HEK293 (cell line): Measurements from ENCODE around the gene VHLL.

Experiments
- GLI4 ChIP-seq: fragments of 450-650 bp; formaldehyde crosslinking; IDR thresholded peaks from 2 replicates; pipeline ENCODE4 v1.5.1; 2016; ENCODE audit warnings: missing biosample characterization, missing genetic modification characterization
- GLIS1 ChIP-seq: fragments of 450-650 bp; formaldehyde crosslinking; IDR thresholded peaks from 2 replicates; pipeline ENCODE4 v1.5.1; 2016; ENCODE audit warnings: missing biosample characterization, missing genetic modification characterization
- HOXA7 ChIP-seq: sonication (generic); formaldehyde crosslinking; IDR thresholded peaks from 2 replicates; pipeline ENCODE4 v1.8.1; 2022; ENCODE audit warnings: missing genetic modification reagents, borderline replicate concordance
- KLF1 ChIP-seq: fragments of 450-650 bp; formaldehyde crosslinking; IDR thresholded peaks from 2 replicates; pipeline ENCODE4 v1.5.1; 2016; ENCODE audit warnings: missing biosample characterization, missing genetic modification characterization
- KLF16 ChIP-seq: fragments of 450-650 bp; formaldehyde crosslinking; IDR thresholded peaks from 2 replicates; pipeline ENCODE4 v1.5.1; 2017; ENCODE audit warnings: missing biosample characterization, missing genetic modification characterization
- RBAK ChIP-seq: fragments of 450-650 bp; formaldehyde crosslinking; IDR thresholded peaks from 2 replicates; pipeline ENCODE4 v1.5.1; 2016; ENCODE audit warnings: missing biosample characterization, missing genetic modification characterization
- ZBTB48 ChIP-seq: fragments of 450-650 bp; formaldehyde crosslinking; IDR thresholded peaks from 2 replicates; pipeline ENCODE4 v1.5.1; 2016; ENCODE audit warnings: missing biosample characterization, missing genetic modification characterization
- ZFHX2 ChIP-seq: fragments of 450-650 bp; formaldehyde crosslinking; conservative IDR thresholded peaks from 2 replicates; pipeline ENCODE4 v1.5.1; 2016; ENCODE audit warnings: missing biosample characterization, missing genetic modification characterization
- ZNF324 ChIP-seq: fragments of 450-650 bp; formaldehyde crosslinking; IDR thresholded peaks from 2 replicates; pipeline ENCODE4 v1.5.1; 2016; ENCODE audit warnings: missing biosample characterization, missing genetic modification characterization
- ZNF350 ChIP-seq: fragments of 450-650 bp; formaldehyde crosslinking; IDR thresholded peaks from 2 replicates; pipeline ENCODE4 v1.5.0; 2017; ENCODE audit warnings: missing biosample characterization, mild to moderate bottlenecking, missing genetic modification characterization
- ZNF48 ChIP-seq: fragments of 450-650 bp; formaldehyde crosslinking; IDR thresholded peaks from 2 replicates; pipeline ENCODE4 v1.5.1; 2016; ENCODE audit warnings: missing biosample characterization, missing genetic modification characterization
- ZNF548 ChIP-seq: fragments of 450-650 bp; formaldehyde crosslinking; IDR thresholded peaks from 2 replicates; pipeline ENCODE4 v1.5.1; 2016; ENCODE audit warnings: missing biosample characterization, missing genetic modification characterization
- ZNF626 ChIP-seq: fragments of 450-650 bp; sonication (Bioruptor Pico); formaldehyde crosslinking; IDR thresholded peaks from 2 replicates; pipeline ENCODE4 v1.5.1; 2018; ENCODE audit warnings: missing biosample characterization, missing genetic modification characterization, inconsistent platforms
- ZNF677 ChIP-seq: fragments of 450-650 bp; IDR thresholded peaks from 2 replicates; pipeline ENCODE4 v1.5.0; 2018; ENCODE audit warnings: missing biosample characterization, mild to moderate bottlenecking, missing genetic modification characterization, moderate library complexity
- ZSCAN23 ChIP-seq: fragments of 450-650 bp; formaldehyde crosslinking; IDR thresholded peaks from 2 replicates; pipeline ENCODE4 v1.5.1; 2016; ENCODE audit warnings: missing biosample characterization, missing genetic modification characterization
- TF ChIP-seq, protein P1 (sequence below): fragments of 450-650 bp; formaldehyde crosslinking; IDR thresholded peaks from 2 replicates; pipeline ENCODE4 v1.5.1; 2016; ENCODE audit warnings: missing biosample characterization, missing genetic modification characterization
- TF ChIP-seq, protein P2 (sequence below): fragments of 450-650 bp; formaldehyde crosslinking; conservative IDR thresholded peaks from 2 replicates; pipeline ENCODE4 v1.5.1; 2016; ENCODE audit warnings: low read depth, missing biosample characterization, missing genetic modification characterization
- TF ChIP-seq, protein P3 (sequence below): fragments of 450-650 bp; IDR thresholded peaks from 2 replicates; pipeline ENCODE4 v1.5.1; 2018; ENCODE audit warnings: missing biosample characterization, mild to moderate bottlenecking, missing genetic modification characterization
- TF ChIP-seq, protein P4 (sequence below): fragments of 450-650 bp; formaldehyde crosslinking; IDR thresholded peaks from 2 replicates; pipeline ENCODE4 v1.5.1; 2016; ENCODE audit warnings: missing biosample characterization, missing genetic modification characterization
- TF ChIP-seq, protein P5 (sequence below): fragments of 450-650 bp; formaldehyde crosslinking; IDR thresholded peaks from 2 replicates; pipeline ENCODE4 v1.5.1; 2016; ENCODE audit warnings: missing biosample characterization, missing genetic modification characterization
- TF ChIP-seq, protein P6 (sequence below): sonication (generic); formaldehyde crosslinking; IDR thresholded peaks from 2 replicates; pipeline ENCODE4 v1.8.1; 2022; ENCODE audit warnings: mild to moderate bottlenecking, moderate library complexity, missing genetic modification reagents
- TF ChIP-seq, protein P7 (sequence below): fragments of 450-650 bp; formaldehyde crosslinking; IDR thresholded peaks from 2 replicates; pipeline ENCODE4 v1.5.1; 2016; ENCODE audit warnings: missing biosample characterization, missing genetic modification characterization
- TF ChIP-seq, protein P8 (sequence below): fragments of 450-650 bp; formaldehyde crosslinking; IDR thresholded peaks from 2 replicates; pipeline ENCODE4 v1.5.1; 2016; ENCODE audit warnings: missing biosample characterization, missing genetic modification characterization

VHLL gene

DNA sequence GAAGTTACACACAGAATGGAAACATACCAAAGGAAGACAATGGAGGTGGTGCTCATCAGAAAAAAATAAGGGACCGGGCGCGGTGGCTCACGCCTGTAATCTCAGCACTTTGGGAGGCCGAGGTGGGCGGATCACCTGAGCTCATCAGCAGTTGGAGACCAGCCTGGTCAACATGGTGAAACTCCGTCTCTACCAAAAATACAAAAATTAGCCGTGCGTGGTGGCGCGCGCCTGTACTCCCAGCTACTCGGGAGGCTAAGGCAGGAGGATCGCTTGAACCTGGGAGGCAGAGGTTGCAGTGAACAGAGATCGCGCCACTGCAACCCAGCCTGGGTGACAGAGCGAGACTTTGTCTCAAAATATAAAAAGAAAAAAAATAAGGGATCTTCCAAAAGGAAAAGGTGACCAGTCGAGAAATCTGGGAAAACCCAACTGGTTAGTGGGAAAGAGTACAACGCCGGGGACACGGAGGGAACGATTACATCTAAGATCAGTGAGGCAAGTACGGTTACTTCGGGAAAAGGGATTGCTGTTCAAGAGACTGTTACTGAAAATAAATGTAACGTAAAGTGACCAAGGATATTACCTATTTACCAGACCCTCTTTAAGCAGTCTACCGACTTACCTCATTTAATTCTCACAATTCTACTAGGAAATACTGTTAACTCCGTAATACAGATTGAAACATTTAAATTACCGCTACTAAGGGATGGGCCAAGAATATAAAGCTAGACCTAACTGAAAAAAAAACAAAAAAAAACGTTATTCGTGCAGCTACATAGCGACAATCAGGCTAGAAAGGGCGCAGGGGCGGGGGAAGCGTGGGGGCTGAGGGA lies 38.2 kb upstream of the VHLL start (continued):
- TF ChIP-seq, protein P1, sequence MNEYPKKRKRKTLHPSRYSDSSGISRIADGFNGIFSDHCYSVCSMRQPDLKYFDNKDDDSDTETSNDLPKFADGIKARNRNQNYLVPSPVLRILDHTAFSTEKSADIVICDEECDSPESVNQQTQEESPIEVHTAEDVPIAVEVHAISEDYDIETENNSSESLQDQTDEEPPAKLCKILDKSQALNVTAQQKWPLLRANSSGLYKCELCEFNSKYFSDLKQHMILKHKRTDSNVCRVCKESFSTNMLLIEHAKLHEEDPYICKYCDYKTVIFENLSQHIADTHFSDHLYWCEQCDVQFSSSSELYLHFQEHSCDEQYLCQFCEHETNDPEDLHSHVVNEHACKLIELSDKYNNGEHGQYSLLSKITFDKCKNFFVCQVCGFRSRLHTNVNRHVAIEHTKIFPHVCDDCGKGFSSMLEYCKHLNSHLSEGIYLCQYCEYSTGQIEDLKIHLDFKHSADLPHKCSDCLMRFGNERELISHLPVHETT (tag by site-specific recombination) = peak; percentile 70
- TF ChIP-seq, protein P2, sequence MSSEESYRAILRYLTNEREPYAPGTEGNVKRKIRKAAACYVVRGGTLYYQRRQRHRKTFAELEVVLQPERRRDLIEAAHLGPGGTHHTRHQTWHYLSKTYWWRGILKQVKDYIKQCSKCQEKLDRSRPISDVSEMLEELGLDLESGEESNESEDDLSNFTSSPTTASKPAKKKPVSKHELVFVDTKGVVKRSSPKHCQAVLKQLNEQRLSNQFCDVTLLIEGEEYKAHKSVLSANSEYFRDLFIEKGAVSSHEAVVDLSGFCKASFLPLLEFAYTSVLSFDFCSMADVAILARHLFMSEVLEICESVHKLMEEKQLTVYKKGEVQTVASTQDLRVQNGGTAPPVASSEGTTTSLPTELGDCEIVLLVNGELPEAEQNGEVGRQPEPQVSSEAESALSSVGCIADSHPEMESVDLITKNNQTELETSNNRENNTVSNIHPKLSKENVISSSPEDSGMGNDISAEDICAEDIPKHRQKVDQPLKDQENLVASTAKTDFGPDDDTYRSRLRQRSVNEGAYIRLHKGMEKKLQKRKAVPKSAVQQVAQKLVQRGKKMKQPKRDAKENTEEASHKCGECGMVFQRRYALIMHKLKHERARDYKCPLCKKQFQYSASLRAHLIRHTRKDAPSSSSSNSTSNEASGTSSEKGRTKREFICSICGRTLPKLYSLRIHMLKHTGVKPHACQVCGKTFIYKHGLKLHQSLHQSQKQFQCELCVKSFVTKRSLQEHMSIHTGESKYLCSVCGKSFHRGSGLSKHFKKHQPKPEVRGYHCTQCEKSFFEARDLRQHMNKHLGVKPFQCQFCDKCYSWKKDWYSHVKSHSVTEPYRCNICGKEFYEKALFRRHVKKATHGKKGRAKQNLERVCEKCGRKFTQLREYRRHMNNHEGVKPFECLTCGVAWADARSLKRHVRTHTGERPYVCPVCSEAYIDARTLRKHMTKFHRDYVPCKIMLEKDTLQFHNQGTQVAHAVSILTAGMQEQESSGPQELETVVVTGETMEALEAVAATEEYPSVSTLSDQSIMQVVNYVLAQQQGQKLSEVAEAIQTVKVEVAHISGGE (tag by site-specific recombination) = no peak
- TF ChIP-seq ZNF548 (tag by site-specific recombination) (no peak), ZSCAN23 (no peak), ZNF350 (no peak), ZNF626 (tag by site-specific recombination) (no peak), RBAK (tag by site-specific recombination) (no peak), ZNF324 (tag by site-specific recombination) (peak; percentile 34; the same call in 1 of the 2 replicates), GLI4 (tag by site-specific recombination) (no peak), ZFHX2 (tag by site-specific recombination) (peak; percentile 54), GLIS1 (tag by site-specific recombination) (peak; percentile 16; the same call in 1 of the 2 replicates), HOXA7 (CRISPR knock-in tag) (no peak), KLF16 (tag by site-specific recombination) (peak; percentile 84), ZNF677 (tag by site-specific recombination) (no peak), ZBTB48 (peak; percentile 75; the same call in 1 of the 2 replicates), KLF1 (peak; percentile 31; the same call in 1 of the 2 replicates), ZNF48 (no peak)
- TF ChIP-seq, protein P3, sequence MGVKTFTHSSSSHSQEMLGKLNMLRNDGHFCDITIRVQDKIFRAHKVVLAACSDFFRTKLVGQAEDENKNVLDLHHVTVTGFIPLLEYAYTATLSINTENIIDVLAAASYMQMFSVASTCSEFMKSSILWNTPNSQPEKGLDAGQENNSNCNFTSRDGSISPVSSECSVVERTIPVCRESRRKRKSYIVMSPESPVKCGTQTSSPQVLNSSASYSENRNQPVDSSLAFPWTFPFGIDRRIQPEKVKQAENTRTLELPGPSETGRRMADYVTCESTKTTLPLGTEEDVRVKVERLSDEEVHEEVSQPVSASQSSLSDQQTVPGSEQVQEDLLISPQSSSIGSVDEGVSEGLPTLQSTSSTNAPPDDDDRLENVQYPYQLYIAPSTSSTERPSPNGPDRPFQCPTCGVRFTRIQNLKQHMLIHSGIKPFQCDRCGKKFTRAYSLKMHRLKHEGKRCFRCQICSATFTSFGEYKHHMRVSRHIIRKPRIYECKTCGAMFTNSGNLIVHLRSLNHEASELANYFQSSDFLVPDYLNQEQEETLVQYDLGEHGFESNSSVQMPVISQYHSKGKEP (tag by site-specific recombination) = no peak
- TF ChIP-seq, protein P4, sequence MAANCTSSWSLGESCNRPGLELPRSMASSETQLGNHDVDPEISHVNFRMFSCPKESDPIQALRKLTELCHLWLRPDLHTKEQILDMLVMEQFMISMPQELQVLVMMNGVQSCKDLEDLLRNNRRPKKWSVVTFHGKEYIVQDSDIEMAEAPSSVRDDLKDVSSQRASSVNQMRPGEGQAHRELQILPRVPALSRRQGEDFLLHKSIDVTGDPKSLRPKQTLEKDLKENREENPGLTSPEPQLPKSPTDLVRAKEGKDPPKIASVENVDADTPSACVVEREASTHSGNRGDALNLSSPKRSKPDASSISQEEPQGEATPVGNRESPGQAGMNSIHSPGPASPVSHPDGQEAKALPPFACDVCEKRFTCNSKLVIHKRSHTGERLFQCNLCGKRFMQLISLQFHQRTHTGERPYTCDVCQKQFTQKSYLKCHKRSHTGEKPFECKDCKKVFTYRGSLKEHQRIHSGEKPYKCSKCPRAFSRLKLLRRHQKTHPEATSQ (tag by site-specific recombination) = no peak
- TF ChIP-seq, protein P5, sequence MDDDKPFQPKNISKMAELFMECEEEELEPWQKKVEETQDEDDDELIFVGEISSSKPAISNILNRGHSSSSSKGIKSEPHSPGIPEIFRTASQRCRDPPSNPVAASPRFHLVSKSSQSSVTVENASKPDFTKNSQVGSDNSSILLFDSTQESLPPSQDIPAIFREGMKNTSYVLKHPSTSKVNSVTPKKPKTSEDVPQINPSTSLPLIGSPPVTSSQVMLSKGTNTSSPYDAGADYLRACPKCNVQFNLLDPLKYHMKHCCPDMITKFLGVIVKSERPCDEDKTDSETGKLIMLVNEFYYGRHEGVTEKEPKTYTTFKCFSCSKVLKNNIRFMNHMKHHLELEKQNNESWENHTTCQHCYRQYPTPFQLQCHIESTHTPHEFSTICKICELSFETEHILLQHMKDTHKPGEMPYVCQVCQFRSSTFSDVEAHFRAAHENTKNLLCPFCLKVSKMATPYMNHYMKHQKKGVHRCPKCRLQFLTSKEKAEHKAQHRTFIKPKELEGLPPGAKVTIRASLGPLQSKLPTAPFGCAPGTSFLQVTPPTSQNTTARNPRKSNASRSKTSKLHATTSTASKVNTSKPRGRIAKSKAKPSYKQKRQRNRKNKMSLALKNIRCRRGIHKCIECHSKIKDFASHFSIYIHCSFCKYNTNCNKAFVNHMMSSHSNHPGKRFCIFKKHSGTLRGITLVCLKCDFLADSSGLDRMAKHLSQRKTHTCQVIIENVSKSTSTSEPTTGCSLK = no peak
- TF ChIP-seq, protein P6, sequence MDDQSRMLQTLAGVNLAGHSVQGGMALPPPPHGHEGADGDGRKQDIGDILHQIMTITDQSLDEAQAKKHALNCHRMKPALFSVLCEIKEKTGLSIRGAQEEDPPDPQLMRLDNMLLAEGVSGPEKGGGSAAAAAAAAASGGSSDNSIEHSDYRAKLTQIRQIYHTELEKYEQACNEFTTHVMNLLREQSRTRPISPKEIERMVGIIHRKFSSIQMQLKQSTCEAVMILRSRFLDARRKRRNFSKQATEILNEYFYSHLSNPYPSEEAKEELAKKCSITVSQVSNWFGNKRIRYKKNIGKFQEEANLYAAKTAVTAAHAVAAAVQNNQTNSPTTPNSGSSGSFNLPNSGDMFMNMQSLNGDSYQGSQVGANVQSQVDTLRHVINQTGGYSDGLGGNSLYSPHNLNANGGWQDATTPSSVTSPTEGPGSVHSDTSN (CRISPR knock-in tag) = no peak
- TF ChIP-seq, protein P7, sequence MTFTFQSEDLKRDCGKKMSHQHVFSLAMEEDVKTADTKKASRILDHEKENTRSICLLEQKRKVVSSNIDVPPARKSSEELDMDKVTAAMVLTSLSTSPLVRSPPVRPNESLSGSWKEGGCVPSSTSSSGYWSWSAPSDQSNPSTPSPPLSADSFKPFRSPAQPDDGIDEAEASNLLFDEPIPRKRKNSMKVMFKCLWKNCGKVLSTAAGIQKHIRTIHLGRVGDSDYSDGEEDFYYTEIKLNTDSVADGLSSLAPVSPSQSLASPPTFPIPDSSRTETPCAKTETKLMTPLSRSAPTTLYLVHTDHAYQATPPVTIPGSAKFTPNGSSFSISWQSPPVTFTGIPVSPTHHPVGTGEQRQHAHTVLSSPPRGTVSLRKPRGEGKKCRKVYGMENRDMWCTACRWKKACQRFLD (tag by site-specific recombination) = no peak
- TF ChIP-seq, protein P8, sequence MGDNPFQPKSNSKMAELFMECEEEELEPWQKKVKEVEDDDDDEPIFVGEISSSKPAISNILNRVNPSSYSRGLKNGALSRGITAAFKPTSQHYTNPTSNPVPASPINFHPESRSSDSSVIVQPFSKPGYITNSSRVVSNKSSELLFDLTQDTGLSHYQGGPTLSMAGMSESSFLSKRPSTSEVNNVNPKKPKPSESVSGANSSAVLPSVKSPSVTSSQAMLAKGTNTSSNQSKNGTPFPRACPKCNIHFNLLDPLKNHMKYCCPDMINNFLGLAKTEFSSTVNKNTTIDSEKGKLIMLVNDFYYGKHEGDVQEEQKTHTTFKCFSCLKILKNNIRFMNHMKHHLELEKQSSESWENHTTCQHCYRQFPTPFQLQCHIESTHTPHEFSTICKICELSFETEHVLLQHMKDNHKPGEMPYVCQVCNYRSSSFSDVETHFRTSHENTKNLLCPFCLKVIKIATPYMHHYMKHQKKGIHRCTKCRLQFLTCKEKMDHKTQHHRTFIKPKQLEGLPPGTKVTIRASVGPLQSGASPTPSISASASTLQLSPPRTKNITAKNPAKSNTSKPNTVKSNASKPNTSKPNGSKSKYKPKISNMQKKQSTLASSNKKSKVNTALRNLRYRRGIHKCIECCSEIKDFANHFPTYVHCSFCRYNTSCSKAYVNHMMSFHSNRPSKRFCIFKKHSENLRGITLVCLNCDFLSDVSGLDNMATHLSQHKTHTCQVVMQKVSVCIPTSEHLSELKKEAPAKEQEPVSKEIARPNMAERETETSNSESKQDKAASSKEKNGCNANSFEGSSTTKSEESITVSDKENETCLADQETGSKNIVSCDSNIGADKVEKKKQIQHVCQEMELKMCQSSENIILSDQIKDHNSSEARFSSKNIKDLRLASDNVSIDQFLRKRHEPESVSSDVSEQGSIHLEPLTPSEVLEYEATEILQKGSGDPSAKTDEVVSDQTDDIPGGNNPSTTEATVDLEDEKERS (tag by site-specific recombination) = peak; percentile 96
